Stimulated activated CD8-positive, alpha-beta memory T cell treated with anti-CD3 and anti-CD28 coated beads, Interleukin-12 subunit alpha, Interleukin-12 subunit beta, amount 100 ng/mL, for 1 hour (primary cell): ENCODE results near the gene RAB3C.

Experiments used
- DNase-seq: peaks from one replicate; pipeline ENCODE4 v3.0.0-alpha.2; 2020; ENCODE audit warnings: low read depth

The RAB3C gene

DNA sequence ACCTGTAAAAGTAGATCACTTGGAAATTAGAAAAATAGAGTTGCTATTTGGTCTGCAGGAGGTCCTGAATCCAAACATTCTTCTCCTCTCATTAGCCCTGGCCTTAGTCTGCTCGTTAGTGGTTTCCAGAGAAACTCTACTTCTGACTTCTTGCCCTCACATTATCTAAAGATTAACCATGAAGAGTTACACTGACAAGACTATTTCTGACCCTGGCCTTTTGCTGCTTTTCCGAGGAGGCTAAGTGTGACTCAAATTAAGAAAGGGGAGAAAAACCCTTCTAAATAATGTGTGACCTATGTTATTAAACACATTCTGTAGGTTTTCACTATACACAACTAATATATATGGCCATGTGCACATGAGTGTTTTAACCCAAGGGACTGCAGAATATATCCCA, 302.4 kb downstream of the RAB3C start:
- DNase-seq, result no peak

- DNase-seq, result peak; percentile 40
These were observed 303.7 kb downstream of the RAB3C start for GRCh38 chr5:58886315-58887207.

DNA sequence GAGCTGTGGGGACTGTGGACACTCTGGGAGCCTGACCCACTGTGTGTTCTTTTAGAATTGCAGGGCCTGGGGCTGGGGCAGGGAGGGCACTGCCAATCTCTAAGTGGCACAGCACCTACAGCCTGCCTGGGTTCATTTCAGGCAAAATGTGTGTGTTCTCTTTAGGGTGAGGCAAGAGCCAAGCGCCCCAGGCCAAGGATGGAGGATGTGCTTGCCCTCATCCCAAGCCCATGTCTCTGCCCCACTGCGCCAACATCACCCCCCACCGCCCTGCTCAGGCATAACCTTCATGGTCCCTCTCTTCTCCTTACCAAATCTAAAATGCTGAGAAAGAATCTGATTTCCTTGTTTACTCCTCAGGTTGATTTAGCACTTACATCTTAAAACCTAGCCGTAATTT, 304.4 kb downstream of the RAB3C start:
- DNase-seq, result no peak

GRCh38 chr5:58887721-58888409, 305.0 kb downstream of the RAB3C start:
- no peak for DNase-seq

- DNase-seq, result no peak
These were observed 307.4 kb downstream of the RAB3C start for GRCh38 chr5:58890265-58890664.

DNA sequence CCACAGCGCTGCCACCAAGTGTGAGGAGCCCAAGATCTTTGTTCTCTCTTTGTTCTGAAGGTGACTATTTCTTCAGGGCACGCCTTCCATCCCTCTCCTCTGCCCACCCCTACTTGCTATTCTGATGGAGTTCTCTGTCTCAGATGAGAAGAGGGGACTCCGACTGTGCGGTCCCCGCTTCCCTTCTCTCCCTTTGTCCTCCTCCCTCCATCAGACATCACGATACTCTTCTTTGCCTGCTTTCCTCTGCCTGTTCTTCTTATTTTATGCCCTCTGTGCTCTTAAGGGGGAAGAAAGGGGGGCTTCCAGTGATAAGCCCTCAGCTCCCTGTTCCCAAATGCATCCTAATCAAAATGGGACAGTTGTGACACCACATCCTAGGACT, 307.8 kb downstream of the RAB3C start:
- DNase-seq, result no peak

DNA sequence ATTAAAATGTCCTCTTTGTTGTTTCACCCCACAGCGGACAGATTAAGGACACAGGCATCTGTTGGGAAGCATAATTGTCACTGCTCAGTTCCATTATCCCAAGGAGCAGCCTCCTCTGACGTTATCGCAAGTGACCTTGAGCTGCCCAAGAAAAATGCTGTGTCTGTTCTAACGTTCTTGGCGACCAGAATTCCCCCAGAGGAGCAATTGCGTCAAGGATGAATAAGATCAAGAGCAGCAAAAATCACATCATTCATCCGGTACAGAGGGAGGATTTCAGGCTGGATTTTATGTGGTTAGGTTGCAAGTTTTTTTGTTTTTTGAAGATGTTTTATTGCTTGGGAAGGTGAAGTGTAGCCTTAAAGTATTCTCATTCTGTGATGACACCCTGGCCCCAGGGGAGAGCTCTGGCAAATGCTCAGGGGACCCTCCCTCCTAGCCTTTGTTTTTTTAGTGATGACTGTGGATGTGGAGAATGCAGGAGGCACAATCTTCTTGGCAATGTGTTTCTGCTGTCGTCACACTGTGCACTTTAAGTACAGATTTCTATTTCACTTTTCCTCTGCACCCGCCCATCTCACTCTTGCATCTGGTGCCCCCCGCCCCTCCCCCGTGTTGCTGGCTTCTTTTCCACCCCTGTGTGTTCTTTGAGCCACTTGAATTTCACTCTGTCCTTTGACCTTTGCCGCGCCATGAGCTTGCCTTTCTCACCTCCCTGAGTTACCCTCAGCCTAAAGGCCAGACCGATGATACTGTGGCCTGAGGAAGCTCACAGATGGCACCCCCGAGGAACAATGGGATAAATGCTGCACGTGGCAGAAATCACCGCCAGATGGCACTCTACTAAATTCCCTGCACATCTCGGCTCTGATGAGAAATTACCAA, 308.5 kb downstream of the RAB3C start:
- DNase-seq, result peak; percentile 46

DNA sequence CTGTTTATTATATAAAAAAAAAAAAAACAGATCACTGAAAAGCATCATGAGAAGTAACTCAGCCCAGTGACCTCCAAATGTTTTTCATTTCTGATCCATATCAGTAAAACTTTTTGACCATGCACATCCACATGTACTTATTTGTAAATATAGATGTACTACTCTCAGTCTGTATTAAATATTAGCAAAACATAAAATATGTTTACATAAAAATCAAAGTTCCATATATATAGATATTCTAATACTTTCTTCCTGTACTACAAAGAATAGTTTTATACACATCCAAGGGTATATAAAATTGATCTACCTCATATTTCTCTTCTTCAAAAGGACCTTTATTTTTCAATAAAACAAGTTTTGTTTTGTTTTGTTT, 309.1 kb downstream of the RAB3C start:
- DNase-seq, result no peak

DNA sequence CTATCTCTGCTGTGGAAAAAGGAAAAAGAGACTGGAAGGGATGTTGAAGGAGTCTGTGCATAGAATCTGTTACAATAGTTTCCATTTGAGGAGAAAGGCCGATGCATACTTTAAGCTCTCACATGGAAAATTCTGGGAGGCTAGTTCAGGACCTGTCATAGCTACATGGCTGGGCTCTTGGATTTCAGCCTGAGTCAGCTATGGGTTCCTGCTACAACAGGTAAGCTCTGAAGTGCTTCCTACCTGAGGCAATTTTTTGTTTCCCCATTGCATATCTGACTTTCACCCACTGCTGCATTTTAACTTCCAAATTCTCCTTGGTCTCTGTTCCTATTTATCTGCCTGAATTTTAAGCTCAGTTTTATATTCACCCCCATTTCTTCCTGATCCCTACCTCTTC, 310.7 kb downstream of the RAB3C start:
- DNase-seq, result no peak

- no peak for DNase-seq
These were observed 315.1 kb downstream of the RAB3C start for GRCh38 chr5:58898006-58898405.

DNA sequence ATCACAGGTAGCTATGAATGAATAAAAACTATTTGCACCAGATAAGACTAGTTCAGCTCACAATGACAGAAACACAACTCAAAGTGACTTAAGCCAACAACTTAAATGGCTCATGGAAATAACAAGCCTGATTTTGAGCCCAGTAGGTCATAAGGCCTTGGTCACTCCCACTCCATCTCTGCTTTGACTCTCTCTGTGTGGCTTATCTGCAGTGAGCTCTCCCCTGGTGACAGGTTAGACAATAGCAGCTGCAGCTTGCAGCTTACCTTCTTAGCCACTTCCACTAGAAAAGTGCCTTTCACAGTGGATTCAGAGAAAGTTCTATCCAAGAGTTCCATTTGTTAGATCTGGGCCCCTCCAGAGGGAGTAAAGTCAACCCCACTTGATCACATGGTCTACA, 315.7 kb downstream of the RAB3C start:
- no peak for DNase-seq

DNA sequence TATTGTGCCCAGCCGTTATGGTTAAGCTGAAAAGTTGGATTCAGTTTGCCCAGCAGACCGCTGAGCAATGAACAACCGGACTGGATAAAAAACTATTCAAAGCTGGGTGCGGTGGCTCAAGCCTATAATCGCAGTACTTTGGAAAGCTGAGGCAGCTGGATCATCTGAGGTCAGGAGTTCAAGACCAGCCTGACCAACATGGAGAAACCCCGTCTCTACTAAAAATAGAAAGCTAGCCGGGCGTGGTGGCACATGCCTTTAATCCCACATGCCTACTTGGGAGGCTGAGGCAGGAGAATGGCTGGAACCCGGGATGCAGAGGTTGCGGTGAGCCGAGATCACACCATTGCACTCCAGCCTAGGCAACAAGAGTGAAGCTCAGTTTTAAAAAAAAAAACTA, 318.4 kb downstream of the RAB3C start:
- DNase-seq, result no peak

GRCh38 chr5:58902305-58902704, 319.4 kb downstream of the RAB3C start:
- no peak for DNase-seq

GRCh38 chr5:58902765-58903164, 319.9 kb downstream of the RAB3C start:
- no peak for DNase-seq

GRCh38 chr5:58904737-58905136, 321.9 kb downstream of the RAB3C start:
- no peak for DNase-seq

- no peak for DNase-seq
These were observed 323.1 kb downstream of the RAB3C start for GRCh38 chr5:58905944-58906343.
